ENCODE results near the gene ANKRD13D.

ANKRD13D gene

DNA sequence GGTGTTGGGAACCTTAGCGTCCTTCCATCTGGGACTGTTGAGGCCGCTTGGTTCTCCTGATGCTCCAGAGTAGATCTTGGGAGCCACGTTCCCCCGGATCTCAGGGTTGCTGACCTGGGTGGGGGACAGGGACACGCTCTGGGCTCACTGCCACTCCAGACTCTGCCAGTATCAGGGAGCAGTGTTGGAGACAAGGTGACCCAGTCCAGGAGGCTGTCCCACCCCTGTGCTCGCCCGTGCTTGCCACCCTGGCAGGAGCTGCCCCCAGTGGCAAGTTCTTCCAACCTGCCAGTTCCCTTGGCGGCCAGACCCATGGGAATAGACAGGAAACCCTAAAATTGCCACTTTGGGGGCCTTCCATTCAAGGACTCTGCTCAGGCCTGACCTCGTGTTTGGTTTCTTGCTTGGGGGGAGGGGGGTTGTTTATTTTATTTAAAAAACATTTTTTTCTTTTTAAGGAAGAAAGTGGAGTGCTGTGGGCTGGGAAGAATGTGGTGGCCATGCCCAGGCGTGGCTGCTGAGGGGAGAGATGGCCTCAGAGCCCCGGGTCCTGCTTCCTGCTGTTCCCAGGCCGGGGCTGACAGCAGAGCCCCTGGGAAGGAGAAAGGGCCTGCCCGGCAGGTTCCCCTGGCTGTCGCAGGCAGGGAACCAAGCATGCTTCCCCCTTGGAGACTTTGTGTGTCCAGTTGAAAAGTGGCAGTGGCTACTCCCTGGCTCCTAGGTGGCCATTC lies 15.7 kb upstream of the ANKRD13D start:
- no peak for DNase-seq (ENCODE audit: low read depth, low spot score)

DNA sequence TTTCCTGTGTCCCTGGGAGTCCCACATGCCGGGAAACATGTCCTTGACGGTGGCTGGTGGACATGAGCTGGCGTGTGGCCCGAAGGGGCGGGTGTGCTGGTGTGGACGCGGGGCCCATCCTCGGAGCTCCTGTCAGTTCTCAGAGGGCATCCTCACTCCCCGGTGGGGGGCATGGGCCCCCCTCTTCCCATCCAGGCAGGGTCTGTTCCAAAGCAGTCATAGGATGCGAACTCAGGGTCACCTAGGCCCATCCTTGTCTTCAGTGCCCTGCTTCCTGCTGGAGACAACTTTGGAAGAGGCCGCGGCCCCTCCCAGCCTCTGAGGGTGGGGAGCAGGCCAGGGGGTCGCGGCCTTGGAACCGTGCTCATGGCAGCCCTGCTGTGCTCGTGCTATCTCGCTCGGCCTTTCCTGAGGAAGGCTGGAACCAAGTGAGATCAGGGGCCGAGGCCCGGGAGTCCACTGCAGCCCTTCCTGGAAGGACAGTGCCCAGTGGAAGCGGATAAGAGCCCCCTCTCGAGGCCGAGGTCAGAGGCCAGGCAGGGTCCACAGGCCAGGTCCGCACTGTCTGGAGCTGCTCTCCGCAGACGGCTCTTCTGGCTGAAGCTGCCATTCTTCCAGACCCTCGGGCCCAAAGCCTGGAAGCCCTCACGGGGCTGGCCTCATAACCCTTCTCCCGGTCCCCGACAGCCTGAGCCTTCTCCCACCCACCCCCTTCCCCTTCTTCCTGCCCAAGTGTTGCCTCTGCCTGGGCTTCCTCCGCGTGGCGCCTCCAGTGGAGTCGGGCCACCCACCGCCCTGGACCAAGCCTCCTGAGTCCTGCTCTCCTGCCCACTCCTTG lies 14.1 kb upstream of the ANKRD13D start:
- no peak for DNase-seq (ENCODE audit: low read depth, low spot score)

DNA sequence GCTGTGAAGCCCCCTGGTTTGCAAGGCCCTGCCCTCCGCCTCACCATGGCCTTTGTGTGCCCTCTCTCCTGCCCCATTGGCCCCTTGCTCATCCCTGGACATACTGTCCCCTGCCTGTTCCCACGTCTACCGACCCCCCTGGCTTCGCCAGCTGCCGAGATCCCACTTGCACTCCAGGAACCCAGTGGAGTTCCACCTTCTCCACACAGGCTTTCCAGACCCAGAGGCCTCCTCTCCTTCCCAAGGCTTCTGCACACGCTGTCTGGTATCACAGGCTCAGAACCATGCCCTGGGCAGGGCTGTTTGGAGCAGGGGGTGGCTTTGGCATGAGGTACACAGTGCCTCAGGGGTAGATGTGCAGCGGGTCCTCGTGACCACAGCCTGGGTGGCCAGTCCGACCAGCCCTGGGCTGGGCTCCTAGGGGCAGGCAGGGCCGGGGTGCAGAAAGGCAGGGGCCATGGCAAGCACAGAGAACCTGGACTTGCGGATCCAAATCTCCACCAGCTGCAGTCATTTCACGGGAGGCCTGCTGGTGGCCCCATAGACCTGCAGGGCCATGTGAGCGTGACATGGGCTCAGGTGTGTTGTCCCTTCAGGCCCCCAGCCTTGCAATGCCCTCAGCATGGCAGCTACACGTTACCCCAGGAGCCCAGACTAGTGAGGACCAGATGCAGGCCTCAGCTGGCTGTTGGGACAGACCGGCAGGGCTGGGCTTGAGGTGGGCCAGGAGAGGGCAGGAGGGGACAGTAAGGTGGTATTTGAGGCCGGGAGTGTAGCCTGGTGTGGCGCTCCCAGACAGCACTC lies 13.3 kb upstream of the ANKRD13D start:
- no peak for DNase-seq (ENCODE audit: low read depth, low spot score)

DNA sequence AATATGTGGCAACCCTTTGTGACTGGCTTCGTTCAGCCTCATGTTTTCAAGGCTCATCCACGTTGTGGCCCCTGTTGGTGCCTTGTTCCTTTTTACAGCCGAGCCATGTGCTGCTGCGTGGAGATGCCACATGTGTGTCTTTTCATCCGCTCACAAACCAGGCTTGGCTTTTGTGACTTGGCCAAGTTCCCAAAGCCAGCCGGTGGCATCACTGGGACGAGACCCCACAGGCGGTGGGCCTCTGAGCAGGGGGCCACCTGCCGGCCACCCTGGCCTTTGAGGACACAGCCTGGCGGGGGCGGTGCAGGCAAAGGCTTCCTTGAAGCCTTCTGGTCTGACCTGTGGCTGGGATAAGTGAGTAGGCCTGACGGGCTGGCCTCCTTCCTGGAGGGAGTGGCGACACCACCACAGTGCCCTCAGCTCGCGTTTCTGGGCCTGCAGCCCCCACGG lies 12.3 kb upstream of the ANKRD13D start:
- peak; percentile 68 for DNase-seq (ENCODE audit: low read depth, low spot score)

DNA sequence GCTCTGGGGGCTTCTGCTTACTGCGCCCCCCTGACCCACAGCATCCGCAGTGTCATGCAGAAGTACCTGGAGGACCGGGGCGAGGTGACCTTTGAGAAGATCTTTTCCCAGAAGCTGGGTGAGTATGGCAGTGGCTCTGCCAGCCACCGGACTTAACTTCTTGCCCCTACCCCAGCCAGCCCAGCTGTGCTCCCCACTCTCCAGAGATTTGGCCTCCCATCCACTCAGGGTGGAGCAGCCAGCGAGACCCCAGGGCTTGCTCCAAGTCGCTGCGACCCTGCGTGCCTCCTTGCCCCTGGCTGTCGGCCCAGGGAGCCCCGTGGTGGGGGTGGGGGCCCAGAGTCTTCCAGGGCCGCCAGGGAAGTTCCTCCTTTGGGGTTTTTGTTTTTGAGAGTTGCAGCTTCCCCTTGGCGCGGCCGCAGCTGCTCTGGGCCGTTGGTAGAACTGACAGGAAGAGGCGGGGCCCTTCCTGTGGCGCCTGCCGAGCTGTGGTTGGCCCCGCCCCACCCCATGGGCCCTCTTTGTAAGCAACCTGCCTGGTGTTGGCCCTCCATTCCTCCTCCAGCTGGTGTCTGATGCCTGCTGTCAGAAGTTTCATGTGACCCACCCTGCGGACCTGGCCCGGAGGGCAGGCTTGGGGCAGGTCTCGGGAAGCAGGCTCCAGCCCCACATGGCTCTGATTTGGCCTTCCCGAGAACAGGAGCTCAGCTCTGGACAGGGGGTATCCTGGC lies 11.7 kb upstream of the ANKRD13D start:
- DNase-seq (ENCODE audit: low read depth, low spot score) = peak; percentile 89

DNA sequence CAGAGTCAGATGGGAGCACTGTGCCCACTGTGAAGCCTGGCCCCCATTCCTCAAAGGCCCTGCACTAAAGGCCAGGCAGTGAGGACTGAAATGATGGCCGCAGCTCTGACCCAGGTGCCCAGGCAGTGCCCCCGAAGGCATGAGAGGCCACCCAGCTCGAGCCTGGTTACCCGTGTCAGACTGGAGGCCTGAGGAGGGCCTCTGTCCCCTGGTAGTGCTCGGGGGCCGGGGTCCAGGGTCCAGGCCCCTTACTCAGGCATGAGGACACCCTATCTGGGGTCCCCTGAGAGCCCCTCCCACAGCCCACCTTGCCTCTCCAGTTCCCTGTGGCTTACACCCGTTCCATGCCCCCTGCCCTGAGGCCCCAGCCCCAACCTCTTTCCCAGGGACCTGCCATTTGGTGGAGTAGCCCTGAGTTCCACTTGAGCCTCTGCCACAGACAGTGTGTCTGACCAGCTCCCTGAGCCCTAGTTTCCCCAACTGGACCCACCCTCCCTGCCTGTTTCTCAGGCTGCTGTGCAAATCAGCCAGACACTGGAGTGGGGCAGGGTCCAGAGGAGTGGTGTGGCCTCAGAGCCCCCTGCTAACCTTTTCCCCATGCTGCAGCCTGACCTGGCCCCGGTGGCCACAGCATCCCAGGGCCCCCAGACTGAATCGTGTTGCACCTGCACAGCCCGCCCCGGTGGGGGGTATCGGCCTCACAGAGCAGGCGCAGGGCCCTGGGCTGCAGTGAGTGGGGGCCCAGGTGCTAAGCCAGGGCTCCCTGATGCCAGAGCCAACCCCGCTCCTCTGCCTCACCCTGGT lies 10.8 kb upstream of the ANKRD13D start:
- DNase-seq (ENCODE audit: low read depth, low spot score) = no peak

DNA sequence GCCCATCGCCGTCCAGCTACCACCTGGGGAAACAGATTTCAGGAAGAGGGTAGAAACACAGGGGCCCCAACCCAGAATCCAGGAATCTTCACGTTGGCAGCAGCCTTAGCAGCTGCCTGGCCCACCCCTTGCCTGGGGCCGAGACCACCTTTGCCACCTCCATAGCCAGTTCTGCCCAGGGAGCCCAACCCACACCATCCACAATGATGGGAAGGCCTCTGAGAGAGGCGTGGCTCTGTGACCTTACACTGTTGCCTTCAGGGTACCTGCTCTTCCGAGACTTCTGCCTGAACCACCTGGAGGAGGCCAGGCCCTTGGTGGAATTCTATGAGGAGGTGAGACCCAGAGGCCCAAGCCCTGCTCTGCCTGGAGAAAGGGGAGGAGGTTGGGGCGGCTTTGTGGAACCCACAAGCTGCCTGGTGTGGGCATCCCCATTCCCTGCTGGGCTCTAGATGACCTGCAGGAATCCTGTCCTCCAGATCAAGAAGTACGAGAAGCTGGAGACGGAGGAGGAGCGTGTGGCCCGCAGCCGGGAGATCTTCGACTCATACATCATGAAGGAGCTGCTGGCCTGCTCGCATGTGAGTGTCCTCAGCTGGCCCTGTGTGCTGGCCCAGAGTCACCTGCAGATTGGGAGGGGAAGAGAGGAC lies 10.0 kb upstream of the ANKRD13D start:
- DNase-seq (ENCODE audit: low read depth, low spot score) = no peak

DNA sequence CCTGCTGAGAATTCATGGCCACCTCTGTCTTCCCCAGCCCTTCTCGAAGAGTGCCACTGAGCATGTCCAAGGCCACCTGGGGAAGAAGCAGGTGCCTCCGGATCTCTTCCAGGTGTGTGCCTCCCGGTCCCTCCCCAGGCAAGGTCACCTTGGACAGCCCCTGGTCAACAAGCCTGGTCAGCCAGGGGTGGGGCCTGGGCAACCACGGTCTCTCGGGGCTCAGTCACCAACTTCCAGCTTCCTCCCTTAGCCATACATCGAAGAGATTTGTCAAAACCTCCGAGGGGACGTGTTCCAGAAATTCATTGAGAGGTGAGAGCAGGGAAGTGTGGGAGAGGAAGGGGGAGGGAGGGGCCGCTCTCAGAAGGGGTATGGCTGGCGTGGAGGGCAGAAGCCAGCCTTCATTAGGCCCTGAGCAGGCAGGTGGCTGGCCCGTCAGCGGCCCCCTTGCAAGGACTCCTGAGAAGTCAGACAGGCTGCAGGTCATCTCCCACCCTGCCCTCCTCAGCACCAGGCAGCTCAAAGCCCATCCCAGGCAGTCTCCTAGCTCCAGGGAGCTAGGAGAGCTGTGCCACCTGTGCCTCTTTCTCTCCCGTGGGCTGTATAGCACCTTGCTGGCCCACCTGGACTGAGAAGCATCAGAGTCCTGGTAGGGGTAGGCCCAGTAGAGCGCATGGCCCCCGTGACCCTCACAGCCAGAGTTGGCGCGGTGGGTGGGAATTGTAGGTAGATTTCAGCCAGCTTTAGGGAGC lies 9.3 kb upstream of the ANKRD13D start:
- DNase-seq (ENCODE audit: low read depth, low spot score) = no peak

DNA sequence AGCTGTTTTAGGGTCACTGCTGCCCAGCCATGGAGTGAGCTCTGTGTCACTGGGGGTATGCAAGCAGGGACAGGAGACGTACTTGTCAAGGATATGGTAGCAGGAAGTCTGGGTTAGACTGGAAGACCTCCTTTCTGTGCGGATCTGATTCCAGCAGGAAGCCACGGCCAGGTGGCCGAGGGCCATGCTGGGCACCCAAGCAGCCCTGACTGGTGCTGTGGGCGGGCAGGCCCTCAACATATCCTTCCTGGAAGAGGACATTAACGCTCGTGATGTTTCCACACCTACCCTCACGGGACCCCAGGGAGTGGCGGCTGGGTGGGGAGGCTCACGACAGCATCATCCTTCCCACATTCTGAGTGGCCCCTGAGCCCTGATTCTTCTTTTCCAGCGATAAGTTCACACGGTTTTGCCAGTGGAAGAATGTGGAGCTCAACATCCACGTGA lies 8.7 kb upstream of the ANKRD13D start:
- no peak for DNase-seq (ENCODE audit: low read depth, low spot score)

DNA sequence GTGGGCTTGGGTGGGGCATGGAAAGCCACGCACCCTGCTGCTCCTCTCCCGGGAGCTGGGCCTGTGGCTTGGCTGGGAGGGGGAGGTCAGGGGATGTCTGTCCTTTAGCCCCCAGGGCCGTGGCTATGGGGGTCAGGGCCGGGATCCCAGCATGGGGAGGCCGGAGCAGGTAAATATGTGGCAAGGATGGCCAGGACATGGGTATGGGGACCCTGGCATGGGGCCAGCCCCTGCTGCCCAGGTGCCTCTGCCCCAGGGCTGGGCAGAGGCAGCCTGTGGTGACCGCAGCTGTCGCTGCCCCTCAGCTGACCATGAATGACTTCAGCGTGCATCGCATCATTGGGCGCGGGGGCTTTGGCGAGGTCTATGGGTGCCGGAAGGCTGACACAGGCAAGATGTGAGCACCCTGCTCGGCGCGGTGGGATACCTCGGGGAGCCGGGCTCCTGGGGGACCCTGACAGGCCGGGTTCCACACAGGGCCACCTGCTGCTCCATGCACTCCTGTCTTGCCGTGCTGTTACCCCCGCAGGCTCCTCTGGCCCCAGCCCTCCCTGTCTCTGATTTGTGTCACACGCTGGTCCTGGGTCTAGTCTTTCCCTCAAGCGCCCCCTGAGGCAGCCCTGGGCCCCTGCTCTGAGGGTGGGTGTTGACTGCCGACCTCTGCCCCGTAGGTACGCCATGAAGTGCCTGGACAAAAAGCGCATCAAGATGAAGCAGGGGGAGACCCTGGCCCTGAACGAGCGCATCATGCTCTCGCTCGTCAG lies 8.1 kb upstream of the ANKRD13D start:
- no peak for DNase-seq (ENCODE audit: low read depth, low spot score)

DNA sequence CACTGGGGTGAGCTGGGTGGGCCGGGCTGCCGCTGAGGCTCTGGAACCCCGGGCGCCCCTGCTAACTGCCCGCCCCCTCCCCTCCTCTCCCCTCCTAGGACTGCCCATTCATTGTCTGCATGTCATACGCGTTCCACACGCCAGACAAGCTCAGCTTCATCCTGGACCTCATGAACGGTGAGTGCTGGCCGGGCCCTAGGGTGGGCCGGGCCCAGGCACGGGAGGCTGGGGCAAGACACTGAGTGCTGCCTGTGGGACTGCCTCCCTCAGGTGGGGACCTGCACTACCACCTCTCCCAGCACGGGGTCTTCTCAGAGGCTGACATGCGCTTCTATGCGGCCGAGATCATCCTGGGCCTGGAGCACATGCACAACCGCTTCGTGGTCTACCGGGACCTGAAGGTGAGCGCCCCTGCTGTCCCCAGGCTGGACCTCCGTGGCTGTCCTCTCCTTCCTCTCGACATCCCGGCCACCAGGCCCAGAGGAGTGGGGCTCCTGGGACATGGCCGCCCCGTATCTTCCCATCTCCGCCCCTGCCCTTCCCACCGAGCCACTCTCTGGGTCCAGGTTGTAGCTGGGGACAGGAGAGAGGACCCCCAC lies 7.5 kb upstream of the ANKRD13D start:
- DNase-seq (ENCODE audit: low read depth, low spot score) = no peak

DNA sequence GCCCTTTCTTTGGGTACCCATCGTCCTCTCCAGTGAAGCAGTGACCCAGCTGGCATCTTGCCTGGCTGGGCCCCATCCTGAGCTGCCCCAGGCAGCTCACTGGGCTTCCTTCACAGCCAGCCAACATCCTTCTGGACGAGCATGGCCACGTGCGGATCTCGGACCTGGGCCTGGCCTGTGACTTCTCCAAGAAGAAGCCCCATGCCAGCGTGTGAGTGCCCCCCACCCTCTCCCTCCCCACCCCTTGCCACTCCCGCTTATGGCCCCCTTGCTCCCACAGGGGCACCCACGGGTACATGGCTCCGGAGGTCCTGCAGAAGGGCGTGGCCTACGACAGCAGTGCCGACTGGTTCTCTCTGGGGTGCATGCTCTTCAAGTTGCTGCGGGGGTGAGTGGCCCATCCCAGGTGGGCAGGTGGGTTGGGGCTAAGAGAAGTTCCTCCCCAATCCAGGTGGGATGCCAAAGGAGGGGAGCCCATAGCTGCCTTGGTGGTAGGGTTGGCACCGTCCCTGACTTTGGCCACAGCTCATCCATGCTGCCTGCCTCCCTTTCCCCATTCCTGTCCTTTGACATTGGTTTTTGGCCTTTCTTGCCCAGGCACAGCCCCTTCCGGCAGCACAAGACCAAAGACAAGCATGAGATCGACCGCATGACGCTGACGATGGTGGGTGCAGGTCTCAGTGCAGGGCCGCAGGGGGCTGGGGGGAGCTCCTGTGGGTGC lies 6.8 kb upstream of the ANKRD13D start:
- no peak for DNase-seq (ENCODE audit: low read depth, low spot score)

DNA sequence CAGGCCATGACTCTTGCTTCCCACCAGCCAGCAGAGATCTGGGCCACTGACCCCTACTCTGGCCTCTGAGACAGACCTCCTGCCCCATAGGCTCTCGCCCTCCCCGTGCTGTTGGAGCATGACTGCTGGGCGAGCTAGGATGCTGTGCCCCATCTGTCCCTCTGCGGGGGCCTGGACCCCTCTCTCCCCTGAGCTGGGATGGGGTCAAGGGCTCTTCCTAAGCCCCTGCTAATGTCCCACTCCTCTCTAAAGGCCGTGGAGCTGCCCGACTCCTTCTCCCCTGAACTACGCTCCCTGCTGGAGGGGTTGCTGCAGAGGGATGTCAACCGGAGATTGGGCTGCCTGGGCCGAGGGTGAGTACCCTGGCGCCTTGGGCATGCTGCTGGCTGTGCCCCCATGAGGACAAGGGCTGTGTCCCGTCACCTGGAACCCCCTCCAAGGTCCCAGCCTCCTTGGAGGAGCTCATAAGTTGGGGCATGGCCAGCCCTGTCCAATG lies 6.2 kb upstream of the ANKRD13D start:
- no peak for DNase-seq (ENCODE audit: low read depth, low spot score)

DNA sequence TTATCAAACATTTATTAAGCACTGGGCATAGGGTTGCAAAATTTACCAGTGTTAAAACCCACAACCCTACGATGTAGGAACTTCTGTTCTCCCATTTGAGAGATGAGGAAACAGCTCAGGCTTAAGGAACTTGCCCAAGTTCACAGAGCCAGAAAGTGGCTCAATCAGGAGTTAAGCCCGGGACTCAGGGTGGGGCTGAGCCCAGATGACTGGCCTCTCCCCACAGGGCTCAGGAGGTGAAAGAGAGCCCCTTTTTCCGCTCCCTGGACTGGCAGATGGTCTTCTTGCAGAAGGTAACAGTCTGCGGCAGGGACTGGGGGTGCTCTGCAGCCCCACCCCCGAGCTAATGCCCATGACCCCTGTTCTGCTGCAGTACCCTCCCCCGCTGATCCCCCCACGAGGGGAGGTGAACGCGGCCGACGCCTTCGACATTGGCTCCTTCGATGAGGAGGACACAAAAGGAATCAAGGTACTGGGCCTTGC lies 5.6 kb upstream of the ANKRD13D start:
- no peak for DNase-seq (ENCODE audit: low read depth, low spot score)

DNA sequence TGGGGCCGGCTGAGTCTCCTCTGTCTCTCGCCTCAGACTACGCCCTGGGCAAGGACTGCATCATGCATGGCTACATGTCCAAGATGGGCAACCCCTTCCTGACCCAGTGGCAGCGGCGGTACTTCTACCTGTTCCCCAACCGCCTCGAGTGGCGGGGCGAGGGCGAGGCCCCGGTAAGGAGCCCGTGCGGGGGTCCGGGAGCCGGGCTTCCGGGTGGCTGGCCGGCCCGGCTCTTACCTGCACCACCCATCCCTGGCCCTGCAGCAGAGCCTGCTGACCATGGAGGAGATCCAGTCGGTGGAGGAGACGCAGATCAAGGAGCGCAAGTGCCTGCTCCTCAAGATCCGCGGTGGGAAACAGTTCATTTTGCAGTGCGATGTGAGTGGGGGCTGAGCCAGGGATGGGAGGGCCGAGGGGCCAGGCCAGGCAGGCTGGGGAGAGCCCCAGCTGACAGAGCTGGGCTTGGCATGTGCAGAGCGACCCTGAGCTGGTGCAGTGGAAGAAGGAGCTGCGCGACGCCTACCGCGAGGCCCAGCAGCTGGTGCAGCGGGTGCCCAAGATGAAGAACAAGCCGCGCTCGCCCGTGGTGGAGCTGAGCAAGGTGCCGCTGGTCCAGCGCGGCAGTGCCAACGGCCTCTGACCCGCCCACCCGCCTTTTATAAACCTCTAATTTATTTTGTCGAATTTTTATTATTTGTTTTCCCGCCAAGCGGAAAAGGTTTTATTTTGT lies 4.1 kb upstream of the ANKRD13D start:
- no peak for DNase-seq (ENCODE audit: low read depth, low spot score)
